MM.1S (cell line): Measurements from ENCODE around the gene HS1BP3.

ENCODE experiments used
- DNase-seq: peaks from one replicate; pipeline ENCODE4 v3.0.0-alpha.2; 2015
- H2AFZ ChIP-seq: fragments of 300-600 bp; sonication (generic); 2 replicates; pipeline ENCODE4 v1.6.0; 2016; ENCODE audit warnings: antibody characterized with exemption, low read length
- H3F3A ChIP-seq: fragments of 300-600 bp; sonication (generic); 2 replicates; pipeline ENCODE4 v1.6.1; 2016; ENCODE audit warnings: mild to moderate bottlenecking, antibody characterized with exemption, low read length, moderate library complexity, mixed read lengths; ENCODE audit not compliant: insufficient read depth
- H3K27ac ChIP-seq: fragments of 300-600 bp; sonication (generic); 2 replicates; pipeline ENCODE4 v1.5.1; 2016; ENCODE audit warnings: mild to moderate bottlenecking, low read length
- H3K27me3 ChIP-seq: fragments of 300-600 bp; sonication (generic); replicated peaks from 2 replicates; pipeline ENCODE4 v1.6.0; 2016; ENCODE audit warnings: low read length; ENCODE audit not compliant: insufficient read depth
- H3K36me3 ChIP-seq: fragments of 300-600 bp; sonication (generic); replicated peaks from 2 replicates; pipeline ENCODE4 v1.6.1; 2016; ENCODE audit warnings: mild to moderate bottlenecking, low read length, mixed read lengths; ENCODE audit not compliant: insufficient read depth
- H3K4me1 ChIP-seq: fragments of 300-600 bp; sonication (generic); 2 replicates; pipeline ENCODE4 v1.6.1; 2016; ENCODE audit warnings: low read length, mixed read lengths
- H3K4me2 ChIP-seq: fragments of 300-600 bp; sonication (generic); 2 replicates; pipeline ENCODE4 v1.6.0; 2016; ENCODE audit warnings: low read depth, low read length
- H3K4me3 ChIP-seq: fragments of 300-600 bp; sonication (generic); 2 replicates; pipeline ENCODE4 v1.5.1; 2016; ENCODE audit warnings: low read length, mixed read lengths
- H3K79me2 ChIP-seq: fragments of 300-600 bp; sonication (generic); 2 replicates; pipeline ENCODE4 v1.6.1; 2016; ENCODE audit warnings: mixed run types, low read length, mixed read lengths
- H3K9ac ChIP-seq: fragments of 300-600 bp; sonication (generic); 2 replicates; pipeline ENCODE4 v1.6.1; 2016; ENCODE audit warnings: low read length, mixed read lengths
- H3K9me2 ChIP-seq: fragments of 300-600 bp; sonication (generic); replicated peaks from 2 replicates; pipeline ENCODE4 v1.6.1; 2016; ENCODE audit warnings: mild to moderate bottlenecking, low read length, mixed read lengths; ENCODE audit not compliant: insufficient read depth
- H3K9me3 ChIP-seq: fragments of 300-600 bp; sonication (generic); replicated peaks from 2 replicates; pipeline ENCODE4 v1.6.1; 2016; ENCODE audit warnings: mild to moderate bottlenecking, low read length, mixed read lengths; ENCODE audit not compliant: insufficient read depth
- H4K20me1 ChIP-seq: fragments of 300-600 bp; sonication (generic); 2 replicates; pipeline ENCODE4 v1.6.1; 2016; ENCODE audit warnings: mild to moderate bottlenecking, low read length, moderate library complexity, mixed read lengths; ENCODE audit not compliant: insufficient read depth
- CTCF ChIP-seq: fragments of 300-600 bp; sonication (generic); IDR thresholded peaks from 2 replicates; pipeline ENCODE4 v1.5.1; 2016; ENCODE audit warnings: antibody characterized with exemption, low read length, mixed read lengths
- EZH2 ChIP-seq: fragments of 300-600 bp; sonication (generic); optimal IDR thresholded peaks from 2 replicates; pipeline ENCODE3; 2017; ENCODE audit warnings: low read depth, mild to moderate bottlenecking, antibody characterized with exemption, low read length, mixed read lengths
- EZH2phosphoT487 ChIP-seq: fragments of 300-600 bp; sonication (generic); IDR thresholded peaks from 2 replicates; pipeline ENCODE4 v1.6.1; 2018; ENCODE audit warnings: antibody characterized with exemption, low read length

HS1BP3 gene

GRCh38 chr2:20573620-20574422 lies 77.1 kb downstream of the HS1BP3 start:
- no peak overlapping the region for H3K27ac ChIP-seq
- TF ChIP-seq EZH2phosphoT487 (no peak), CTCF (no peak), EZH2 (no peak)
- no peaks in the 10 kb centered on the region for H3K9me2 ChIP-seq
- no peaks in the 10 kb centered on the region for H4K20me1 ChIP-seq
- no peaks in the 10 kb centered on the region for H3K79me2 ChIP-seq
- no peak overlapping the region for H3K4me3 ChIP-seq
- no peak overlapping the region for H2AFZ ChIP-seq
- H3F3A ChIP-seq = peaks cover 6% of the 10 kb centered on the region; the same call in 1 of the 2 replicates
- H3K9ac ChIP-seq = no peak overlapping the region
- H3K4me1 ChIP-seq = peaks cover 32% of the 10 kb centered on the region
- no peak for DNase-seq
- H3K4me2 ChIP-seq = no peak overlapping the region
- no peaks in the 10 kb centered on the region for H3K36me3 ChIP-seq
- no peaks in the 10 kb centered on the region for H3K9me3 ChIP-seq
- H3K27me3 ChIP-seq = no peaks in the 10 kb centered on the region

- Histone ChIP-seq H3K4me3 (no peak overlapping the region), H3K4me2 (no peak overlapping the region), H3K4me1 (peaks cover 16% of the 10 kb centered on the region), H3K79me2 (no peaks in the 10 kb centered on the region), H3K27me3 (no peaks in the 10 kb centered on the region), H3K9ac (no peak overlapping the region), H2AFZ (no peak overlapping the region), H4K20me1 (no peaks in the 10 kb centered on the region), H3K9me3 (no peaks in the 10 kb centered on the region), H3K36me3 (no peaks in the 10 kb centered on the region), H3K9me2 (no peaks in the 10 kb centered on the region), H3F3A (peaks cover 6% of the 10 kb centered on the region; the same call in 1 of the 2 replicates), H3K27ac (no peak overlapping the region)
- DNase-seq = no peak
- TF ChIP-seq CTCF (no peak), EZH2 (no peak), EZH2phosphoT487 (no peak)
These were observed 78.7 kb downstream of the HS1BP3 start for GRCh38 chr2:20572221-20572620.

- no peak for DNase-seq
- H3K79me2 ChIP-seq = no peaks in the 10 kb centered on the region
- H3K4me1 ChIP-seq = peaks cover 11% of the 10 kb centered on the region
- no peak overlapping the region for H3K9ac ChIP-seq
- no peaks in the 10 kb centered on the region for H3K9me2 ChIP-seq
- H3K27ac ChIP-seq = no peak overlapping the region
- no peak overlapping the region for H2AFZ ChIP-seq
- H3K9me3 ChIP-seq = no peaks in the 10 kb centered on the region
- H3F3A ChIP-seq = peaks cover 4% of the 10 kb centered on the region; the same call in 1 of the 2 replicates
- H3K27me3 ChIP-seq = no peaks in the 10 kb centered on the region
- no peaks in the 10 kb centered on the region for H4K20me1 ChIP-seq
- H3K36me3 ChIP-seq = no peaks in the 10 kb centered on the region
- TF ChIP-seq EZH2phosphoT487 (no peak), EZH2 (no peak), CTCF (no peak)
- H3K4me2 ChIP-seq = no peak overlapping the region
- no peak overlapping the region for H3K4me3 ChIP-seq
These were observed 79.2 kb downstream of the HS1BP3 start for GRCh38 chr2:20571644-20572215.
